Fibroblast of skin of left quadriceps (primary cell): ENCODE results near the gene GAL3ST3.
"Not testable (repeated sequence)": the region's sequence is repeated elsewhere in the genome, so short reads cannot be mapped to it uniquely, and the experiment has no call there.

ENCODE experiments used
- DNase-seq, 2 experiments: peaks; one replicate each; pipeline ENCODE4 v3.0.0-alpha.2; 2013; ENCODE audit warnings: low read depth in 2 of 2

Gene GAL3ST3

DNA sequence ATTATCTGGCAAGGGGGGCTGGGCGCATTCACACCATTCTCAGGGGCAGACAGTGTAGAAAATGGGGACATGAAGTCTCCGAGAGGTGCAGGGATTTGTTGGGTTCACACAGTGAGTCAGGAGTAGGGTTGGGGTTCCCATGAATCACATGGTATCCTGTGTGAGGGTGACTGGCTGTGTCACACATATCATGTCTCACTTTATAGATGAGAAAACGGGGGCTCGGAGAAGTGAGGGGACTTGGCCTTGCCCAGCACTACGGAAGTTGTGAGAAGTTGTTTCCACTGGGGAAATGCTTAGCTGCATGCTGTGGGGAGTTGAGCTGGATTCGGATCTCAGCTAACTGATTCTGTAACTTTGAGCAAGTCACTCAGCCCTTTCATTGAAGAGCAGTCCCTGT, 4.2 kb downstream of the GAL3ST3 start:
- no peak for DNase-seq

DNA sequence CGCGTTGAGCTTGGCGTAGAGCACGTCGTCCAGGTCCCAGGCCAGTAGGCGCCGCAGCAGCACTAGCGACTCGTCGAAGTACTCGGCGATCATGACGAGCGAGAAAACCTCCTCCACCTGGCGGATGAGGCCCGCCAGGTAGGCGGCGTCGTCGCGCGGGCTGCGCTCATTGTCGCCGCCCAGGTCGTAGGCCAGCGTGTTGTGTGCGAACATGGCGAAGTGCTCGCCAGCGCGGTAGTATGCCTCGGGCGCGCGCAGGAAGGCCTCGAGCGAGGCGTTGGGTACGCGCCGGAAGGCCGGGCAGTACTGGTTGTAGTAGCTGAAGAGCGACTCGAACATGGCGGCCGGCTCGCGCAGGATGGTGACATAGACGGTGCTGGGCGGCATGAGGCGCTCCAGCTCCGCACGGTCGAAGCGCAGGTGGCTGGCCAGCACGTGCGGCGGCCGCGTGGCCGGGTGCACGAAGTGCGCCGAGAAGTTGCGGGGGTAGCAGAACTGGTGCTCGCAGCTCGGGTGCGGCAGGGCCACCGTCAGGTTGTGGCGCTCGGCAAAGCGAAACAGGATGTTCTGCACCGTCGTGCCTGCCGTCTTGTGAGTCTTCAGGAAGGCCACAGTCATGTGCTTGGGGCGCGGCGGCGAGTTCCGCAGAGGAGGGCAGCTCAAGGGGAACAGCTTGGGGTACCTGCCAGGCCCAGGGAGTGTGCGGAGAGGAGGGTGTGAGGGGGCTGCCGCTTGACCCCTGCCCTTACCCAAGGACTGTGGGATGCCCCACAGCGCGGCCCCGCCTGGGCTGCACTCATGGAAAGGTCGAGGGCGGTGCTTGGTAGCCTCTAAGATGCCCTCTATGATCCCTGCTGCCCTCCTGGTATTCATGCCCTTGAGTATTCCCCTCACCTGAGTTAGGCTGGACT, 5.7 kb downstream of the GAL3ST3 start:
- DNase-seq: no peak

GRCh38 chr11:66042227-66042995, 6.5 kb downstream of the GAL3ST3 start:
- DNase-seq: no peak

- DNase-seq: no peak
Measured at GRCh38 chr11:66039765-66040164, 9.2 kb downstream of the GAL3ST3 start.

DNA sequence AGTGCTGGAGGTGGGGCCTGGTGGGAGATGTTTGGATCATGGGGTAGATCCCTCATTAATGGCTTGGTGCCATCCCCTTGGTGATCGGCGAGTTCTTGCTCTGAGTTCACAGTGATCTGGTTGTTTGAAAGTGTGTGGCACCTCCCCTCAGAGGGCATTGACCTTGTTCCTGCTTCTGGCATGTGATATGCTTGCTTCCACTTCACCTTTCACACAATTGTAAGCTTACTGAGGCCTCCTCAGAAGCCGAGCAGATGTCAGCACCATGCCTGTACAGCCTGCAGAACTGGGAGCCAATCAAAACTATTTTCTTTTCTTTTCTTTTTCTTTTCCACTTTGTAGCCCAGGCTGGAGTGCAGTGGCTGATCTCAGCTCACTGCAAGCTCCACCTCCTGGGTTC, 11.6 kb downstream of the GAL3ST3 start:
- no peak for DNase-seq

DNA sequence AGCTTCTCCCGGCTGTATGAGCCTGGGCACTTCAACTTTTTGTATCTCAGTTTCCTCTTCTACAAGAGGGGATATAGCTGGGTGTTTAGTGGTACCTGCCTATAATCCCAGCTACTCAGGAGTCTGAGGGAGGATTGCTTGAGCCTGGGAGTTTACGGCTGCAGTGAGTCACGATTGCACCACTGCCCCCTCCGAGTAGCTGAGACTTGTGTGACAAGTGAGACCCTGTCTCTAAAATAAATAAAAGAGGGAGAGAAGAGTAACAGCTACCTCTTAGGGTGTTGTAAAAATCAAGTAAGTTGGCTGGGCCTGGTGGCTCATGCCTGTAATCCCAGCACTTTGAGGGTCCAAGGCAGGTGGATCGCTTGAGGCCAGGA, 12.6 kb downstream of the GAL3ST3 start:
- no peak for DNase-seq

DNA sequence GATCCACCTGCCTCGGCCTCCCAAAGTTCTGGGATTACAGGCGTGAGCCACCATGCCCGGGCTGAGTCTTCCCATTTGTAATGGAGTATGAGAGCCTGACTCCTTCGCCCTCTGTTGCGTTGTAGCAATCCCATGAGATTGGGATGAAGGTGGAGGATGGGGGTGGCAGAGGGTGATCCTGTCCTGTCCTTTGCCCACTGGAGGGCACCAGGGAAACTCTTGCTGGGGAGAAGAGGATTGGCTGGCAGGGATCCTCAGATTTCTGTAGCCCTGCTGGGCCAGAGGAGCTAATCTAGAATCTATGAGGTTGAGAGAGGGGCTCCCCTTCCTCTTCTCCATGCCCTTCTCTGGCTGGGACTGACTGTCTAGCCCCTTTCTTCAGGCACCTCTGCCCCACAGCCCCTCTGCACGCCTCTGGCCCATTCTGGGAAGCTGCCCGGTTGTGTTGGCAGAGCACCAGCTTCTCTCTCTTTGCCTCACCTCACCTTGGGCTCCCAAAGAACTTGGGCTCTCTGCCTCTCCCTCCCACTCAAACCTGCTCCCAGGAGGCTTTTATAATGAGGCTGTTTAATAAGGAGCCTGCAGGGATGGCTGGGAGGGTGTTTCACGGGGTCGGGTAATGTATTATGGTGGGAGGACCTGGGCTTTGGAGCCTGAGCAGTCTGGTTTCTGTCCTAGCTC, 13.2 kb downstream of the GAL3ST3 start:
- DNase-seq: no peak

DNA sequence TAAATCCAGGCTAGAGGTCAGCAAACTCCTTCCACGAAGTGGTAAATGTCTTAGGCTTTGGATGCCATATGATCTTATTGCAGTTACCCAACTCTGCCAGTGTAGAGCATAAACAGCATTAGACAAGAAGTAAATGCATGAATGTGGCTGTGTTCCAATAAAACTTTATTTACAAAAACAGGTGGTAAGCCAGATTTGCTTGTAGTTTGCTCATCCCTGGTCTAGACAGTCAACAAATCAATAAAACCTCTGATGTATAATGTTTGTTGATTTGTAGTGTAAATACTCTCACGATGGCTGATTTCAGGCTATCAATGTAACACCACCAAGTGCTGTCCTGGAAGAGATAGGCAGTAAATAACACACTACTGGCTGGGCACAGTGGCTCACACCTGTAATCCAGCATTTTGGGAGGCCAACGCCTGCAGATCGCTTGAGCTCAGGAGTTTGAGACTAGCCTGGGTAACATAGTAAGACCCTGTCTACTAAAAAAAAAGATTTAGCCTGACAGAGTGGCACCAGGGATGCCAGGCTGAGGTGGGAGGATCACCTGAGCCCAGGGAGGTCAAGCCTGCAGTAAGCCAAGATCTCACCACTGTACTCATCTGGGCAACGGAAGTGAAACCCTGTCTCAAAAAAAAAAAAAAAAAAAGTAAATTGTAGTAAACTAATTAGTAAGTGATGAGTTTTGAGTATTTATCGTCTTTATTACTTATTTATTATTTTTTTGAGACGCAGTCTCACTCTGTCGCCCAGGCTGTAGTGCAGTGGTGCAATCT, 15.8 kb downstream of the GAL3ST3 start:
- no peak for DNase-seq

DNA sequence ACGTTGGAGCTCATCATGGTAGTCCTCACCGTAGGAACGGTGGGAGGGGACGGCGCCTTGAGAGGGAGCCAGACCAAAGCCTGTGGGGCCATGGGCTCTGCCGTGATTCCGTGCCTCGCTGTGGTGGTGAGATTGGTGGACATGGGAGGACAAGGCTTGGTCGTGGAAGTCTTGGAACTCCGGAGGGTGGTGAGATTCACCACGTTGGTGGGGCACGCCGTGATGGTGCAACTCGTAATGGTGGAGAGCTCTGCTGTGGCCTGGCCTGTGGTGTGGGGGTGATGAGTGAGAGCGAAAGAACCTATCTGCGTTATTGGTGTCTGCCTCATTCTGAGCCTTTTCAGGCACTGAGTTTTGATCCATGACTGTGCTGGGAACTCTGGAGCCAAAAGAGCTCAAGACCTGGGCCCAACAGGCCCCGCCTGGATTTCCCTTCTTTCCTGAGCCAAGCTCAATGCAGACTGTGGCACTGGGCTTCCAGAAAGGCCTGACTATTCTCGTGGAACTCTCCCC, 22.9 kb downstream of the GAL3ST3 start, which contains the start of gene CATSPER1:
CATSPER1 (minus strand) TSS at position 463 of the 513 bp plus-strand sequence; CDS start at position 363, 100 bp downstream.
- DNase-seq: no peak

DNA sequence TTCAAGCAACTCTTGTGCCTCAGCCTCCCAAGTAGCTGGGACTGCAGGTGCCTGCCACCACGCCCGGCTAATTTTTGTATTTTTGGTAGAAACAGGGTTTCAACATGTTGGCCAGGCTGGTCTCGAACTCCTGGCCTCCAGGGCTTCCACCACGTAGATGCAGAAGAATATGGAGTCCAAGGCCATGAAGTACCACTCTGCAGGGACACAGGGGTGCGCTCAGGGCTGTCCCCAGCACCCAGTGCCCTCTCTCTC, 25.8 kb downstream of the GAL3ST3 start:
- not testable (repeated sequence) for DNase-seq

DNA sequence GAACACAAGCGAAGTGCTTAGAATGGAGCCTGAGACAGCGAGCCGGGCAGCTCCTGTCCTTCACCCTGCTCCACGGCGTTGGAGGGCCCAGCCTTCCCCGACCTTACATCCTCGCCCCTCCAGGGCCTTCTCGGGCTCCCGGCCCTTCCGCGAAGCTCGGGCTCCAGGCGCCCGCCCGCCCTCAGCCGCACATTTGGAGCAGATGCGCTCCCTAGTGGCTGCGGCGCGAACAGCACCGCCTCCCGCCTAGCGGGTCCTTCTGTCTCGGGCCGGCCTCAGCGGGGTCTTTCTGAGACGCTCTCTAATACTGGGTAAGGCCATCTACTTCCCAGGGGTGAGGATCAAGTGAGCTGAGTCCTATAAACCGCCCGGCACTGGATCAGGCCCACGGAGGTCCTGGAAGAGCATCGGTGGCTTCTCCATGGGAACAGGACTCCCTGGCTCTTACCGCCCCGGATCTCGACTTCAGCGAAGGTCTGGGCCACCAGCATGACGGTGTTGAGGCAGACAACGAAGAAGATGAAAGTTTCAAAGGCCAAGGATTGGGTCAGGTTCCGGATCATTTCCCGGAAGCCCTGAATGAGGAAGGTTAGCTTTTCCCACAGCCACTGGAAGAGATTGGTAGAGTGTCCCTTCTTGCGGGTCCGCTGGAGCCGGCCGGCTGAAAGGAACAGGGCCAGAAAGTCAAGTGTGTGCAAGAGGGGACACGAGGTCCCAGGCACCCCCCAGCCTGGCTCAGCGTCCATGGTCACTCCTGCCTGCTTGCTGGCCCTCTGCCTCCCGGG, 26.4 kb downstream of the GAL3ST3 start:
- no peak for DNase-seq

- DNase-seq: no peak
Measured at GRCh38 chr11:66020618-66021357, 28.2 kb downstream of the GAL3ST3 start.

GRCh38 chr11:66020212-66020611, 28.7 kb downstream of the GAL3ST3 start:
- no peak for DNase-seq

- DNase-seq: no peak
Measured at GRCh38 chr11:66017321-66017720, 31.6 kb downstream of the GAL3ST3 start.

GRCh38 chr11:66016793-66017177, 32.2 kb downstream of the GAL3ST3 start:
- no peak for DNase-seq

- DNase-seq: no peak
Measured at GRCh38 chr11:66015936-66016792, 32.8 kb downstream of the GAL3ST3 start.

DNA sequence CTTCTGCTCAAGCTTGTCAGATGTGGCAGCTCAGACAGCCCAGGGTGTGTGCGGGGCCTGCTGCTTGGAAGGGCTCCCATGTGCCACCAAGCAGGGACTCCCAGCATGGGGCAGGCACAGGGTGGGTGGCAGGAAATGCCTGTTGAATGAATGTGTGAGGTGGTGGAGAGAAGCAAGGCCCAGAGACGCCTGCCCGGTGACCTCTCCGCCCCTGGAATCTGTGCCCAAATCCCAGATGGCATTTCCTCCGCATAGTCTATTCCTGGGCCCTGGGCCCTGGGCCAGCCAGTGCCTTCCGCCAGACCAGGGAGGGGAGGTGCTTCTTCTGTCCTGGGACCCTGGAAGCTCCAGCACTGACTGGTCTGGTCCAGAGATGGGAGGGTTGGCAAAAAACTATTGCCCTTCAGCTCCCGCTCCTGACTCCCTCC, 33.5 kb downstream of the GAL3ST3 start:
- DNase-seq: no peak

DNA sequence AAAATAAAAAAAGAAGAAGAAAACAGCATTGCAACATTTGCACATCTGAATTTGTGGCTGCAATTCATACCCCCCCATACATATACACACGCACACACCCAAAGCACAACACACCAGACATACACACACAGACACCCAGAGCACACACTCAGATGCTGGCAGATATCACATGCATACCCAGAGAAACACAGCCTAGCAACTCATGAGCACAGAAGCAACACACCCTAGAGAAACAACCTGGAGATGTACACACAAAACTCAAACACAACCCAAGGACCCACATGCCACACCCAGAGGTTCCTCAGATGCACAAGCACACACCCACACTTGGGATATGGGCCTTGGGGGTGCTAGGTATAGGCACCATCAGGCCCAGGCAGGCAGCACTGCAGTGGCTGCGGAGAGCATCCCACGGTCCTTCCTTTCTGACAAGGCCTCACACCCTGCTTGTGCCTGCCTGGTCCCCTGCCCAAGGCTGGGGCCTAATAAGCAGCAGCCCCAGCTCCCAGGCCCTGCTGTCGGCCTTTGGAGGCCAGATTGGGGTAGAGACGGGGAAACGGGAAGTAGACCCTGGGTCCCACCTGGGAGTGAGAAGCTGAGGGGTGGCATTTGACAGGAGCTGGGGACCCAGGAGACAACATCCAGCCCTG, 34.0 kb downstream of the GAL3ST3 start:
- DNase-seq: no peak

GRCh38 chr11:66013762-66014100, 35.2 kb downstream of the GAL3ST3 start:
- no peak for DNase-seq
